Mucosa of descending colon (tissue), 3 donors: ENCODE data around the gene C5orf58. TPM values are rescaled to one million over a fixed set of nuclear protein-coding genes. Genes with fewer than 3 reads are reported as not detected.

Source experiments
- ATAC-seq: fragments of 200-7000 bp; cut with Tn5 transposase; one replicate; pipeline ENCODE4 v1.9.1; 2020; ENCODE audit warnings: mild to moderate bottlenecking, moderate library complexity
- DNase-seq, 3 donors: peaks; one replicate each; pipeline ENCODE4 v3.0.0-alpha.2; 2020
- H3K36me3 ChIP-seq: fragments of 200-600 bp; one replicate; pipeline ENCODE4 v1.8.0; 2021; ENCODE audit warnings: low read depth, mild to moderate bottlenecking
- H3K4me1 ChIP-seq: fragments of 200-600 bp; one replicate; pipeline ENCODE4 v1.8.0; 2021; ENCODE audit warnings: low read depth, mild to moderate bottlenecking
- H3K4me3 ChIP-seq: fragments of 200-600 bp; one replicate; pipeline ENCODE4 v1.8.0; 2021; ENCODE audit warnings: mild to moderate bottlenecking
- H3K9me3 ChIP-seq: fragments of 200-600 bp; one replicate; pipeline ENCODE4 v1.8.0; 2021; ENCODE audit warnings: mild to moderate bottlenecking
- CTCF ChIP-seq: fragments of 200-600 bp; IDR thresholded peaks from one replicate; pipeline ENCODE4 v1.8.0; 2022; ENCODE audit warnings: antibody characterized with exemption, mild to moderate bottlenecking
- intact Hi-C, 2 donors: fragments of 100-400 bp; cut with DNase I in 1 of 2; cut with micrococcal nuclease in 1 of 2; formaldehyde crosslinking; loops; one replicate each; pipeline versions ENCODE4 v1.11.0 to v1.11.1; 2022; cut with DNase I, micrococcal nuclease
- long read RNA-seq, 2 donors: library from polyadenylated mRNA; unstranded; transcript quantifications; one replicate each; pipeline ENCODE4 v2.0.0, GENCODE V29; 2019 to 2021
- total RNA-seq, 3 donors: library from RNA; stranded (reverse); fragmentation: NEBNext Ultra II Directional in 2 of 3; extraction: Animal tissue kit (Norgen Biotek cat#: 25700) in 2 of 3; gene quantifications; one replicate each; pipeline versions ENCODE4 v1.2.1 to v1.2.4, GENCODE V29; 2021 to 2023
- donor health status: DM: no; HTN: no; CAD: no; lungs with moderate emphysema.
- donor health status: DM: no; HTN: no; CAD: no.
- donor health status: DM: no; HTN: yes; CAD: no.

C5orf58 gene
- not detected for total RNA-seq
- long read RNA-seq, donor 1, result 0 reads
- long read RNA-seq, donor 2, result 0 reads

- H3K9me3 ChIP-seq, result no peaks in the 10 kb centered on the region
- no peaks in the 10 kb centered on the region for H3K36me3 ChIP-seq
- H3K4me3 ChIP-seq, result no peak within 1 kb of the TSS
- ATAC-seq (no peak), DNase-seq (no peak)
- intact Hi-C loops, result no loop called here
- H3K4me1 ChIP-seq, result no peaks in the 10 kb centered on the region
- no peak for TF ChIP-seq CTCF
Observed at GRCh38 chr5:170232786-170233185, at the start of gene C5orf58. Gene C5orf58 (plus strand): TSS chr5:170232985. CDS start chr5:170234977, 1,992 bp downstream.

- Histone ChIP-seq H3K36me3 (no peaks in the 10 kb centered on the region), H3K4me1 (no peaks in the 10 kb centered on the region), H3K4me3 (no peak overlapping the region), H3K9me3 (no peaks in the 10 kb centered on the region)
- DNase-seq, result peak in 2 of 3 donors; percentile 51 to 64
- TF ChIP-seq CTCF, result peak; percentile 60
- intact Hi-C loops, result no loop called here
- peak; percentile 78 for ATAC-seq
Observed at GRCh38 chr5:170183816-170184687, 48.7 kb upstream of the C5orf58 start.

- no peaks in the 10 kb centered on the region for H3K36me3 ChIP-seq
Observed at GRCh38 chr5:170184737-170185136, 48.0 kb upstream of the C5orf58 start.

GRCh38 chr5:170186156-170186555, 46.6 kb upstream of the C5orf58 start:
- intact Hi-C loops, result no loop called here
- Histone ChIP-seq H3K4me1 (no peaks in the 10 kb centered on the region), H3K9me3 (no peaks in the 10 kb centered on the region), H3K4me3 (no peak overlapping the region), H3K36me3 (no peaks in the 10 kb centered on the region)
- no peak for ATAC-seq
- no peak for TF ChIP-seq CTCF
- no peak for DNase-seq

More at GRCh38 chr5:170184737-170185136, 48.0 kb upstream of the C5orf58 start:
- intact Hi-C loops, result no loop called here
- DNase-seq (no peak), ATAC-seq (no peak)
- H3K4me1 ChIP-seq, result no peaks in the 10 kb centered on the region
- H3K9me3 ChIP-seq, result no peaks in the 10 kb centered on the region
- no peak for TF ChIP-seq CTCF
- no peak overlapping the region for H3K4me3 ChIP-seq

- H3K9me3 ChIP-seq, result no peaks in the 10 kb centered on the region
- ATAC-seq, result no peak
- no peaks in the 10 kb centered on the region for H3K36me3 ChIP-seq
- H3K4me3 ChIP-seq, result no peak overlapping the region
- no peaks in the 10 kb centered on the region for H3K4me1 ChIP-seq
- TF ChIP-seq CTCF, result no peak
- no peak for DNase-seq
- intact Hi-C loops, result no loop called here
Observed at GRCh38 chr5:170186856-170187255, 45.9 kb upstream of the C5orf58 start.
